ENCODE data around the gene GABRR2.
"Not testable (repeated sequence)": the region's sequence is repeated elsewhere in the genome, so short reads cannot be mapped to it uniquely, and the experiment has no call there.

The GABRR2 gene

DNA sequence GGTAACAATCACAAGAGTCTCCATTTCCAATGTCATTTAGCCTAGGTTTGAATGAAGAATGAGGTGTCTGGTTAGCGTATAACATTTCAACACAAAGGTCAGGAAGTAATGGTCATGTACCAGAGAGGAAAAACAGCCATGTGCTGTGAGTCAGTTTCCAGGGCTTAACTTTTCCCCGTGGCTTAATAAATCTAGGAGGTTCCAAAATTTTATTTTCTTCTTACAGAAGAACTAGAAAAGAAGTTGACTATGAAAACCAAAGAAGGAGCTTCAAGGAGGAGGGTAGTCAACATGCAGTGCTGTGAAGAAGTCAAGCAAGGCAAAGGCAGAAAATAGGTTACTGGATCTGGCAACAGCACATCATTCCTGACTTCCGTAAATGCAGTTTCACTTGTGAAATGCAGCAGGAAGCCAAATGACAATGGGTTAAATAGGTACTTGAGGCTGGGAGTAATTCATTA, 8.4 kb upstream of the GABRR2 start:
- ATAC-seq, result no peak

GRCh38 chr6:89321131-89321970, 6.3 kb upstream of the GABRR2 start:
- no peak for ATAC-seq

DNA sequence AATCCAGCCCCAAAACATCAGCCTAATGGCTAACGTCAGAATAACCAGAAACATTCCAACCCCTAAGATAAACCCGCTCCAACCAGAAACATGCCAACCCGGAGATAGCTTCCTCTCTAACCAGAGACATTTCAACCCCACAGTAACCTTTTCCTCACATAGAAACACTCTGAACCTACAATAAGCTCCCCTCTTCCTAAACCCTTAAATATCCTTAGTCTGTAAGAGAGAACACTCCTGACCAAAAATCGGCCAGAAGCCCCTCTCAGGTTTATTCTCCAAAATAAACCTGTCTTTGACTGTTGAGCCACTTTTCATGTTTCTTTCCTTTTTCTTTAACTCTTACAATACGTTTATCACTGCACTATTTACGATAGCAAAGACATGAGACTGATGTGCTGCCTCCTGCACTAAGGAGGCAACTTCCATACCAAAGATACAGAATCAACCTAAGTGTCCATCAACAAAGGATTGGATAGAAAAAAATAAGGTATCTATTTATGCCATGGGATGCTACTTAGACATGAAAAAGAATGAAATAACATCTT, 5.0 kb upstream of the GABRR2 start:
- ATAC-seq, result no peak

GRCh38 chr6:89317067-89317466, 2.0 kb upstream of the GABRR2 start:
- ATAC-seq, result no peak

DNA sequence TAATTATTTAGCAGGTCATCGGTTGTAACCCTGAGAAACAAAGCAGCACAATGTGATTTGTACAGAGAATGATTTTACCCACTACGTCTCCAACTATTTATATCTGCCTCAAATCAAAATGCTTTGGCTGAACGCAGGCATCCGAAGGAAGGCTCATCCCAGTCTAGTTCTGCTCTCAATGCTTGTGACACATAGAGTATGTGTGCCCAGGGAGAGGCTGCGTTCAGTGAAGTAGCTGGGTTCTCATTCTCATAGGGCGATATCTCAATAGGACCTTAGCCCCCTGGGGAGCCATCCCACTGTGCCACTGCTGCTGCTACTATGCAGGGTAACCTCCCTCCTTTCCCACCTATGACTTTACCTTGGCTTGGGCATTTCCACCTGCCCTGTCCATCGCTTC, 407 bp downstream of the GABRR2 start:
- no peak for ATAC-seq

- ATAC-seq, result no peak
Observed at GRCh38 chr6:89313006-89313405, 2.1 kb downstream of the GABRR2 start.

- no peak for ATAC-seq
Observed at GRCh38 chr6:89311853-89312531, 3.1 kb downstream of the GABRR2 start.

- ATAC-seq, result no peak
Observed at GRCh38 chr6:89311530-89311852, 3.6 kb downstream of the GABRR2 start.

DNA sequence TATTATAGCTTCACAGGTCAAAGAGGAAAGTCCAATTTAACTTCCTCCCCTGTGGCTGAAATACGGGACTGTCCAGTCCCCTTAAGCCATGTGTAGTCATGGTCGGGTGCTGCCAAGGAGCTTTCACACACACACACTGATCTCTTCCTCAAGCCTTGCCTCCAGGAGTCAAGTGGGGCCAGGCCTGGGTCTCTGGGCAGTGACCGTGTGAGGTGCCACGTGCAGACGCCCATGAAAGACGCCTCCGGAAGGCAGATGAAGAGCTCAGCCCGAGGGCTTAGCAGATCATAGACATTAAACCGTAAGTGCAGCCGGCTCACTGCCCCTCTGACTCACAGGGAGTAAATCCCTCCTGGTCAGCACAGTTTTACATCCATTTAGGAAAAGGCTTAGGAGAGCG, 4.2 kb downstream of the GABRR2 start:
- ATAC-seq, result no peak

DNA sequence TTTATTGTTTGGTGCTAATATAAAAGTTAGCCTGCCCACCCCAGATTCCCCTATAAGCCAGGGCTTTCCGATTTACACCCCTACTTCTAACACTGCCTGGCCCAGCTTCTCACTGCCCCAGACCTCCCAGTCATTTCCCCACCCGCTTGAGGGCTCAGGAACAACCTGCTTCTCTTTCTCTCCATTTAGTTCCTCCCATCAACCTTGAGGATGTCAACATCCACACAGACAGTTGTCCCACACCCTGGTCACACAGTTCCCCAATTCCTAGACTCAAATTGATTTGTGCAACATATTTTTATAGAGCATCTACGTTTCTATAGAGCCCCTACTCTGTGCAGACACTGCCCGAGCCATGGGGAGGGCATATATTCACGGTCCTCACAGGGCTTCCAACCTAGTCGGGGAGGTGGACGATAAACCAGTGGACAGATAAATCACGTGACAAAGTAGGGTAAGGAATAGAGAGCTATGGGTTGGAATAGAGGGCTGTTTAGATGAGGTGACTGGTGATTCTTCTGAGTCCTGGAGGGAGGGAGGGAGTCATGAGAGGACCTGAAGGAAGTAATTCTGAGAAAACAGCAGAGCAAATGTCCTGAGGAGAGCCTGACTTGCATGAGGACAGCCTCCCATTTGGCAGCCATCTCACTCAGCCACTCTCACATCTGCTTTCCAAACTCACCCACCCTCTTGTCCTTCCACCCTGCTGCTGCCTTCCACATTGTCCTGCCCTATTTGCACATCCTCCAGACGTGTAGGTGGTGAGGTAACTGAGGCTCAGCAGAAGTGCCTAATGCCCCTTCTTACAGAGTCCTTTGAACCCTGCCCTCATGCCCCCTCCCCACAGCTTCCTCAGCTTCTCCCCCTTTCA, 6.3 kb downstream of the GABRR2 start:
- ATAC-seq, result no peak

DNA sequence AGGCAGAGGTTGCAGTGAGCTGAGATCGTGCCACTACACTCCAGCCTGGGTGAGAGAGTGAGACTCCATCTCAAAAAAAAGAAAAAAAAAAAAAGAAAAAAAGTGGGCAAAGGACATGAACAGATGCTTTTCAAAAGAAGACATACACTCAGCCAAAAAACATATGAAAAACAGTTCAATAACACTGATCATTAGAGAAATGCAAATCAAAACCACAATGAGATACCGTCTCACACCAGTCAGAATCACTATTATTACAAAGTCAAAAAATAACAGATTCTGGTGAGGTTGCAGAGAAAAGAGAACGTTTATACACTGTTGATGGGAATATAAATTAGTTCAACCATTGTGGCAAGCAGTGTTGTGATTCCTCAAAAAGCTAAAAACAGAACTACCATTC, 10.6 kb downstream of the GABRR2 start:
- ATAC-seq, result not testable (repeated sequence)

GRCh38 chr6:89302936-89303335, 12.2 kb downstream of the GABRR2 start:
- no peak for ATAC-seq

DNA sequence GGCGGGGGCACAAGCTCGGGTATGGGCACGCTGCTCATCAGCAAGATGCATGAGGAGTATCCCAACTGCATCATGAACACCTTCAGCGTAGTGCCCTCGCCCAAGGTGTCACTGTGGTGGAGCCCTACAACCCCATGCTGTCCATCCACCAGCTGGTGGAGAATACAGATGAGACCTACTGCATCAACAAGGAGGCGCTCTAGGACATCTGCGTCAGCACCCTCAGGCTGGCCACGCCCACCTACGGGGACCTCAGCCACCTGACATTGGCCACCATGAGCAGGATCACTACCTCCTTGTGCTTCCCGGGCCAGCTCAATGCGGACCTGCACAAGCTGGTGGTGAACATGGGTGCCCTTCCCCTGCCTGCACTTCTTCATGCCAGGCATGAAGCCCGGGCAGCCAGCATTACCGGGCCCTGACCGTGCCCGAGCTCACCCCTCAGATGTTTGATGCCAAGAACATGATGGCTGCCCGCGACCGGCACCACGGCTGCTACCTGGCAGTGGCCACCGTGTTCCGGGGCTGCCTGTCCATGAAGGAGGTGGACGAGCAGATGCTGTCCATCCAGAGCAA, 12.8 kb downstream of the GABRR2 start:
- no peak for ATAC-seq

DNA sequence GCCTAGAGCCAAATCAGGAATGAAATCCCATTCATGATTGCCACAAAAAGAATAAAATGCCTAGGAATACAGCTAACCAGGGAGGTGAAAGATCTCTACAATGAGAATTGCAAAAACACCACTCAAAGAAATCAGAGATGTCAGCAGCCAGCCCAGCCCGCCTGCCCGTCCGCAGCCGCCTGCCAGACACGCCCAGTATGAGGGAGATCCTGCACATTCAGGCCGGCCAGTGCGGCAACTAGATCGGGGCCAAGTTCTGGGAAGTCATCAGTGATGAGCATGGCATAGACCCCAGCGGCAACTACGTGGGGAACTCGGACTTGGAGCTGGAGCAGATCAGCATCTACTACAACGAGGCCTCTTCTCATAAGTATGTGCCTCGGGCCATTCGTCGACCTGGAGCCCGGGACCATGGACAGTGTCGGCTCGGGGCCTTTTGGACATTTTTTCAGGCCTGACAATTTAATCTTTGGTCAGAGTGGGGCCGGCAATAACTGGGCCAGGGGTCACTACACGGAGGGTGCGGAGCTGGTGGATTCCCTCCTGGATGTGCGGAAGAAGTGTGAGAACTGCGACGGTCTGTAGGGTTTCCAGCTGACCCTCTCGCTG, 13.4 kb downstream of the GABRR2 start:
- ATAC-seq, result no peak

DNA sequence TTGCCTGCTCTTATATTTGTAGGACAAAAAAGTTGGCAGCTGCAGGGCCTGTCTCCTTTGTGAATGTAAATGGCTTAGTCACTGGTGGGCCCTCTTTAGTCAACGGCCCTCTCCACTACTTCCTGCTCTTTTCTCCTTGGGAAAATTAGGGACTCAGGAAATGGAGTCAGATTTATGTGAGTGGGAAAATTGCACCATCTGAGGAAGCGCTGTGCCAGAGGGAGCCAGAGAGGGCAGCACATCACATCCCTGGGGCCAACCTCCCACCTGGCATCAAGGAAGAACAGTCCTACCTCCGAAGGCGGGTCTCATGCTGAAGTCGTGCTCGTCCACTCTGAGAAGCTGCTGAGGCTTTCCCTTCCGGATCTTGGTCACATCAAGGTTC, 15.6 kb downstream of the GABRR2 start:
- no peak for ATAC-seq

GRCh38 chr6:89298680-89299465, 16.2 kb downstream of the GABRR2 start:
- ATAC-seq, result peak; percentile 71 to 72

DNA sequence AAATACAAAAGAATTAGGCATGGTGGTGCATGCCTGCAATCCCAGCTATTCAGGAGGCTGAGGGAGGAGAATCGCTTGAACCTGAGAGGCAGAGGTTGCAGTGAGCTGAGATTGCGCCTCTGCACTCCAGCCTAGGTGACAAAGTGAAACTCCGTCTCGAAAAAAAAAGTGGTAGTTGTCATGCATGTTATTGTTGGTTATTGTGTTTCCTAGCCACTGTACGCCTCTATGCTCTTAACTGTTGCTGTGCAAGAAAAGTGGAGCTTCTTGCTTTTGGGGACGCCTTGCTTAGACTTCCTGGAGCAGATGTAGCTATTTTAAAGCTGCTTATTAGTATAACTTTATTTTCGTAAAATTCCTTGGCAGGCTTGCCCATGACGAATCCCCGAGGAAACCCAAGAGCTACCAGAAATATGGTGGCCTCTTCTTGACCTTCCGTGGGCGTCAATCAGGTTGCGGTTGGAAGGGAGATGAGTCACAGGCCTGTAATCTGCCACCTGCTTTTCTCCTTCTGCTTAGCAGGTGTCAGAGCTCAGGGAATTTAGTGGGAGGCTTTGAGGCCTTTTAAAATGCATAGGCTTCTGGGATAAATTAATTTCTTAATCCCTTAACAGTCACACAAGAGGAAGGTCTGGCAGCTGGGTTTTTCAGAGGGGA, 17.3 kb downstream of the GABRR2 start:
- peak; percentile 73 to 80 for ATAC-seq

GRCh38 chr6:89295981-89296380, 19.1 kb downstream of the GABRR2 start:
- no peak for ATAC-seq

GRCh38 chr6:89295116-89295515, 20.0 kb downstream of the GABRR2 start:
- ATAC-seq, result not testable (repeated sequence)

GRCh38 chr6:89291256-89291819, 23.8 kb downstream of the GABRR2 start:
- no peak for ATAC-seq
